HG03196 (cell line): ENCODE results near the gene TP53AIP1.
A peak's percentile ranks its signal among the peaks of the same experiment; 100 is the strongest.

ENCODE experiments used
- ATAC-seq: cut with Tn5 transposase; IDR thresholded peaks from one replicate; pipeline ENCODE4 v1.9.1; 2021; ENCODE audit not compliant: unreplicated experiment

TP53AIP1 gene

DNA sequence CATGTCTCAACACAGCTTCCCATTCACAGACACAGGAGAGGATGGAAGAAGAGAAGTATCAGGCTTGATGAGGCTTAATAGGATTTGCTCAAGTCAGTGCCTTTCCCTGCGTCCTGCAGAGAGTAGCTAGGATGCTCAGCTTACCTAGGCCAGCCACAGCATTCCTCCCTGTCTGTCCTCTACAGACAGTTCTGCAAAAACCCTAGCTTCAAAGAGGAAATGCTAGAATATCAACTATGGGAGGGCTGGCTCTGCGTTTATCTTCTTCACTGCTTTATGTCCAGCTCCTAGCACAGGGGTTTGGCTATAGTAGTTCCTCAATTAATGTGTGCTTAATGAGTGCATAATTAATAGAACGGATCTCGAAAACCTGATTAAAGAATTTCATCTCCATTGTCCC is 35.1 kb downstream of the TP53AIP1 start:
- ATAC-seq: no peak

DNA sequence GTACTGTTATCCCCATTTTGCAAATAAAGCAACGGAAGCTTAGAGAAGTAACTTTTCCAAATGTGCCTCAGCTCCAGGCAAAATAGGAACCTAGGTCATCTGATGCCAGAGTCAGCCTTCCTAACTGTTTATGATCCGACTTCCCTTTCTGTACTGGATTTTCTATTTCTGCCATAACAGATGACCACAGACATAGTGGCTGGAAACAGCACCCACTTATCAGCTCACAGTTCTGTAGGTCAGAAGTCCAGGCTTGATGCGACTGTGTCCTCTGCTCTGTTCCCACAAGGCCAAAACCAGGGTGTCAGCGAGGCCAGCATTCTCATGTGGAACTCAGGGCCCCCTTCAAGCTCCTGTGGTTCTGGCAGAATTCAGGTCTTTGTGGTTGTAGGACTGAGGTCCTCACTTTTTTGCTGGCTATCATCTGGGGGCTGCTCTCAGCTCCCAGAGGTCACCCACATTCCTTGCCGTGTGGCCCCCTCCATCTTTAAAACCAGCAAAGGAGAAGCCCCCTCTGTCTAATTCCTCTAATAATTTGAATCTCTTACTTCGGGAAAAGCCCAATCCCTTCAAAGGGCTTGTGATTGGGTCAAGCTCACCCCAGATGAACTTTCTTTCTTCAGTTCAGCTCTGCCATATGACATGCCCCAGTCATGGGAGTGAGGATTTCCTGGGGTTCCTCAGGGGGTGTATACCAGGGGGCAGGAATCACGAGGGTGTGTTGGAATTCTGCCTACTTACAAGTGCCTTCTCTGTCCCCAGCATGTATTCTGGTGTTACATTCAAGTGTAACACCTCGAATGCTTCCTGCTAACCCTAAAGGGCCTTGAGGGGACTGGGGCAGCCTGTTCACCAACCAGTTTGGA is 36.3 kb downstream of the TP53AIP1 start:
- no peak for ATAC-seq

DNA sequence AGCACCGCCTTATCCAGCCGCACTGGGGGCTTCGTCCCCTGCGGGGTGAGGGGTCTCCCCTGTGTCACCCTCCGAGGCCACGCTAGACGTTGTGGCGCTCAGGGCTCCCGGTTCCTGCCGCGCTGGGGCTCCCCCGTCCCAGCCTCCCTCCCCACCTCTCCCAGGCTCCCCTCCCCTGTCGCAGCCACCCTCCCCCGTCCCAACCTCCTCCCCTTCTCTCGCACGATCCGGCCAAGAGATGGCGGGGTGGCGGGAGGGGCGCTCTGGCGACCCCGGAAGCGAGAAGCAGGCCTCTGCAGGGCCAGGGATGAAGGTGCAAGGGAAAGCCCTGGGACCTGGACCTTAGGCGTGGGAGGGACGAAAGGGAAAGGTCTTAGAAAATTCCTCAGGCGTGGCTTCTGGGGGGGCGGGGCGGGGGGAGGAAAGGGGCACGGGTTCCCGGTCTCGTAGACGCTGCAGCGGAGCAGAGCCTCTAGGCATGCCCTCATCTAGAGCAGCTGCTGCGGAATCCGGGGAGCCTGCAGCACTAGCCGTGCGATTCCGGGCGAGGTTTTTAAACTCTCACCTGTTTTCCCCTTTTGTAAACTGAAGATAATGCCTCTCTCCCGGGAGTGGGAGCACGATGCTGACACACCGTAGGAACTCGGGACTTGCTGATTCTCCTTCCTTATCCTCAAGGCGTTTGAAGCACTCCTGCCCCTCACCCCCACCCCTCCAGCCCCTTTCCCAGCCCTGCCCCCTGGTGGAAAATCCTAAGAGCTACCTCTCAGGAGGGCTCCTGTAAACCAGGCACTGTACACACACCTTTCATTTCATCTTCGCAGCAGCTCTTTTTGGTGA is 37.1 kb downstream of the TP53AIP1 start:
- ATAC-seq: peak; percentile 41

DNA sequence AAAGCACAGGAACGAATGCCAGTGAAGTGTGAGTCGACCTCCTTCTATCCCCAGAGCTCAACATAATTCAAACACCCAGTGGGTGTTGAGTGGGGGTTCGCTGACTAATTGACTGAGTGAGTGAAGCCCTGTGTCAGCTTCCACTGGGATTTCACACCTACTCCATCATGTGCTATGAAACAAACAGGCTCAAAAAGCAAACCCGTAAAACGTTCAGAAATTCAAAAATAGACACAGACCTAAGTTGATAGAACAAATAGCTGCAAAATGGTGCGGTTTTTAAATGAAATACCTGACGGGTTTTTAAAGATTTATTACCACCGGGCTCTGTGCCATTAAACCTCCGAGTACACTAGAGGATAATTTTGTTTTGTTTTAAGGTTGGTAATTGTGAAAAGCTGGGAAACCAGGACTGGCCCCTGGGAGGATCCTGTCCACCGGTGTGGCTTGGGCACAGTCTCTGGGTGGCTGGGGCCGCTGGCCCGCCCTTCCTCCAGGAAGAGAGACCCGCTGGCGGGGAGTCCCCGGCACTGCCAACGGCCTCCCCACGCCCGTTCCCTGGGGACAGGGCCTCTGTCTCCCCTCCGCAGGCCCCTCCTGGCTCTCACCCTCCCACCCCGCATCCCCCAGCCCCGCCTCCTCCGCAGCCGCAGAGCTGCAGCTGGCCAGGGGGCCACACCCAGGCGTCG is 37.9 kb downstream of the TP53AIP1 start:
- ATAC-seq: peak; percentile 56

DNA sequence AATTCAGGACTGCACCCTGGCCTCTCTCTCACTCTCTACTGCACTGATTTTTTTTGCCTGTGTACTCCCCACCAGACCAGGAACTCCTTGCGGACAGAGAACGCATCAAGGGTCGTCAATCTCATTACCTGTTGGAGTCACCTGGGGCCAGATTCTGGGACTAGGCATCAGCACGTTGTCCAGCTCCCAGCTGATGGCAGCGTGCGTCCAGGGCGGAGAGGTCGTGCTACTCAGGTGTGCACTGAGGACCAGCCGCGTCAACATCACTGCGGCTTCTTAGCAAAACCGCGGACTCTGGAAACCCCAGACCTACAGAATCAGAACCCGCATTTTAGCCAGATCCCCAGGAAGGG is 38.4 kb downstream of the TP53AIP1 start:
- no peak for ATAC-seq

DNA sequence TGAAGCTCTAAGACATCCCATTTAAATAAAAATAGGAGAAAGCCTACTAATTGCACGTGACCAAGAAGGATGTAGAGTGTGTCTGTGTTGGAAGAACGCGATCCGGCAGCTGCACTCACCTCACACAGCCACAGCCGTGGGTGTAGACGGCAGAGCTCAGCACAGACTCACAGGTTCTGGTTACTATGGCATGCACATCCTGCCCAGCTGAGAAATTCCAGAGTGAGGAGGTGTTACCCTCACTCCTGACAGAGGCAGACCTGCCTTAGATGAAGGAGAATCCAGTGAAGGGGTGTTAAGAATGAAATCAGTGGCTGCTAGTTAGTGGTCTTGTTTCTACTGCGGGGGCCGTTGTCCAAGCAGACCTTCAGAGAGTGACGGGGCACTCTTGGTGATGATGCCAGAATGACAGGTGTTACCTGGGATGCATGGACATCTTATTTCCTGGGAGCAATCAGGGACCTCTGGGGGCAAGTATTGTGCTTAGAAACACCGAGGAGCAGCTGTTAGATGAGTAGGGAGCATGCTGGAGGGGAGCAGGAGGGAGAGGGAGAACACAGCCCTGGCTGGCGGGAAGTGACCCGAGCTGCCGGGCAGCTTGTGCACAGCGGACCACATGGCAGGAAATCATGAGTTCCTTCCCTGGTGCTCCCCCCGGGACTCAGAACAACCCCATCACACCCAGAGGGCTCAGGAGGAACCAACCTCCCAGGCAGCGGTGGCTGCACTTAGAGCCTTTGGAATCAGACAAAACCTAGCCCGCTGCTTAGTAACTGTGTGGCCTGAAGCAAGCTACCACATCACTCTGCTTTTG is 39.2 kb downstream of the TP53AIP1 start:
- no peak for ATAC-seq

DNA sequence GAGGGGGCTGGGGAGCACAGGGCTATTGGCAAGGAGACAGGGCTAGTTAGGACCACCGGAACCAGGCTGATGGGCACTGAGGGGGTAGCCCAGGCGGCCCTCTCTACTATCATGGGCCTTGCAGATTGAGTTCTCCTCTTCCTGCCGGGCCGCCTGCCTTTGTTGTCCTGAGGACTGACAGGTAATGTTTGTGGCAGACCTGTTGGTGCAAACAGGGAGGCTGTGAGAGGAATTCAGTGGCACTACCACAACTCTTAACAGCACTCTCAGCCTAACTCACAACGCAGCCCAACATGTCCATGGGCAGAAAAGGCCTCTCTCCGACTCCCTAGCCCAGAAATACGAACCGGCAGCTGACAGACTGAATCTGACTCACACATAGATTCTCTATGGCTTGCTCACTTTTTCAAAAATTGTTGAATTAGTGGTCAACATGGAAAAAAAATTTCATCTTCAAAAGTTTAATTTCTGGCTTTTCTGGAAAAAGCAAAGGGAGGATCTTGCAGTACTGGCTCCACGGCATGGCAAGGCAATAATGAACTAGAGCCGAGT is 40.1 kb downstream of the TP53AIP1 start:
- no peak for ATAC-seq

DNA sequence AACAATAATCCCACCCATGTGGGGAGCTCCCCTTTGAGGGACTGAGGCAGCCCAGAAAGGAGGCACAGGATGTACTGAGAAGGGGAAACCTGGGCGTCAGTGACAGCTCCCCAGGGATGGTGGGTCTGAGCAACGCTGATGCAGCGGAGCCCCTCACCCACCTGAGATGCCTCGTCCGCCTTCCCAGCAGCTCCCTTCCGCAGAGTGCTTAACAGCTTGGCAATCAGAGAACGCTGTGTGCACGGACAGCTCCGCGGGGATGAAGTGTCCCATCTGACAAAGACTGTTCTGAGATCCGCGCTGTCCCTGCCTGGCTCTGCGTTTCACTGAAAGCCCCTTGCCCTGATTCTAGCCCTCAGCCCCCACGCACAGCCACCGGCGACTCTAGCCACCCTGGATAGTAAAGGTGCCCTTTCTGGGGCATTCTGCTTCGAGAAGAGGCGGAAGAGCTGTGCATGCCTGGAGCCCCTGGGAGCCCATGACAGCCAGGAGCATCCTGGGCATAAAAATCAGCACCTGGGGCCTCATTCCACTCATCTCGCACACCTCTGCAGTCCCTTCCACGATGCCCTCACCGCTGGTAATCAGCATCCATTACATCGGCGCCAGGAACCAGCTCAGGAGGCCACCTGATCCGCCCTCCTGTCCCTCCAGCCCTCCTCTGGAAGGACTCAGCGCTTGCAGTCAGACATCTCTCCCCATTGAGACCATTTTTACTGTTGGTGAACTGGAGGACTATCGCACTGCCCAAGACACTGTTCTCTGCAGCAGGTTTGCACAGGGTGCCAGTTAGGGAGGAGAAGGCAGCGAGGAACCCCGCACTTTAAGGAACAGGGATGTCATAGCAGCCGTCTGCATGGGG is 40.8 kb downstream of the TP53AIP1 start:
- no peak for ATAC-seq

DNA sequence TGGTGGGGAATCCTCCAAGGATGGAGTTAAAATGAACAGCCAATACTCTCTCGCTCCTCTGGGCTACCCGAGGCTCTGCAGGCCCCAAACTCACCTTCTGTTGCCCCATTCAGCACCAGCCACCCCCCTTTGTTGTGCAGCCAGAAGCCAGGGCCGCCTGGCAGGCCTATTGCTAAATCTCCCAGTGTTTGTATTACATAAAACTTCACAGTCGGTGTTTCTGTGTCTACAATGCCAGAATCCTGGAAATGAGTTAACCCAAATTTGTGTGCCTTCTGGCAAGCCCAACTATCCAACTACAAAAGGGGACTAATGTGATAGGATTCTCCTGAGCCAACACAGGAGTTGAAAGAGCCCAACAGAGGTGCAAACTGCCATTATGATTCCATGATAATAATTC is 42.2 kb downstream of the TP53AIP1 start:
- no peak for ATAC-seq

DNA sequence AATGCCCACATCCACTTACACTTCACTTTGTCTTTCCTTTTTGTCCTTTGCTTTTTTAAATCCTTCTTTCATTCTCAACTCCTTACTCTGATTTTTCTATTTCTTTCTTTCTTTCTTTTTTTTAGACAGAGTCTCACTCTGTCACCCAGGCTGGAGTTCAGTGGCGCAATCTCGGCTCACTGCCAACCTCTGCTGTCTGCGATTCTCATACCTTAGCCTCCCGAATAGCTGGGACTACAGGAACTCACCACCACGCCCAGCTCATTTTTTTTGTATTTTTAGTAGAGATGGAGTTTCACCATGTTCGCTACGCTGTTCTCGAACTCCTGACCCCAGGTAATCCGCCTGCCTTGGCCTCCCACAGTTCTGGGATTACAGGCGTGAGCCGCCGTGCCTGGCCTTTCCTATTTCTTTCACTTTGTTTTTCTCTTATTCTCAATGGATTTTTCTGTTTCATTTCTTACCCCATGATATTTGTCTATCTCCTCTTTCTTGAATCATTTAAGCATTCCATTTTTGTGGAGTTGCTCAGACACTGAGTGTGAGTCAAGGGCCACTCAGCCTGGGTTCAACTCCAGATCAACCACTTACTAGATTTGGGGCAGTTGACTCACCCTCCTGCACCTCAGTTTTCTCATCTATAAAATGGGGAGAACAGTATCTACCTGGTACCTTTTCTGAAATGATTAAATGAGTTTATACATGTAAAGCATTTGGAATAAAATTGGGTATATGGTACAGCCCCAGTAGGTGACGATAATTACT is 43.9 kb downstream of the TP53AIP1 start:
- no peak for ATAC-seq

DNA sequence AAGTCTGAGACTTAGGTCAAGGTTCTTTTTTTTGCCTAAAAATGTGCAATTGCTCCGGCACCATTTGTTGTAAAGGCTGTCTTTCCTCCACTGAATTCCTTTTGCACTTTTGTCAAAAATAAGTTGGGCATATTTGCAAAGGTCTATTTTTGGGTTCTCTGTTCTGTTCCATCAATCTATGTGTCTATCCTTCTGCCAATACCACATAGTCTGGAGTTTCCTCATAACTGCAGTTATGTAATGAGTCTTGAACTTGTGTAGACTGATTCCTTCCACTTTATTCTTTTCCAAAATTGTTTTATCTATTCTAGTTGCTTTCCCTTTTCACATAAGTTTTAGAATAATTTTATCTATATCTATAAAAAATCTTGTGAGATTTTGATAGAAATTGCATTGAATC is 44.8 kb downstream of the TP53AIP1 start:
- no peak for ATAC-seq

DNA sequence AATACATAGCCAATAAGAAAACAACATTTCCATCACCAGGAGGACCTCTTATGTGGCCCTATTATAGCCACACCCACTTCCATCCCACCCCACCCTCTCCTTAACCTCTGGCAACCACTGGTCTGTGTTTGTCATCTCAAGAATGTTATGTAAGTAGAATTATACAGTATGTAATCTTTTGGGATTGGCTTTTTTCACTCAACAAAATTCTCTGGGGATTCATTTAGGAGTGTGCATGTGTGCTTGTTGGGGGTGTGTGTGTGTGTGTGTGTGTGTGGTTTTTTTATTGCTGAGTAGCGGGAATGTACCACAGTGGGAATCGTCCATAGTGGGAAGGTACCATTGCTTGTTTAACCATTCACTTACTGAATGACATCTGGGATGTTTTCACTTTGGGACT is 46.3 kb downstream of the TP53AIP1 start:
- ATAC-seq: no peak

DNA sequence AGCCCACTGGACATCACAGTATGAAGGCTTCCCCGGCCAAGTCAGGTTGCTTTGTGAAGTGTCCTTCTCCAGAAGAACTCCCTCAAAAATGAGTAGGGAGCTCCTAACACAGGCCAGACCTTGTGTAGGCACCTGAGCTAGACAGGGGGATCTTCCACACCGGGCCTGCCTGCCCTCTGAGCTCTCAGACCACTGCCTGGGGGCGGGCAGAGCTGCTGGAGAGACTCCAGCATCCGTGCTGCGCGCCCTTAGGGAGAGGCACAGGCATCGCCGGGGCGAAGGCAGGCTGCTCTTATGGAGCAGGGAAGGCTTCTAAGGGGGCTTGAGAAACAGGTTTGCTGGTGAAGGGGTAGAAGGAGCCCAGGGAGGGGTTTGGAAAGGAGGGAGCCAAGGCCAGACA is 47.1 kb downstream of the TP53AIP1 start:
- ATAC-seq: no peak

DNA sequence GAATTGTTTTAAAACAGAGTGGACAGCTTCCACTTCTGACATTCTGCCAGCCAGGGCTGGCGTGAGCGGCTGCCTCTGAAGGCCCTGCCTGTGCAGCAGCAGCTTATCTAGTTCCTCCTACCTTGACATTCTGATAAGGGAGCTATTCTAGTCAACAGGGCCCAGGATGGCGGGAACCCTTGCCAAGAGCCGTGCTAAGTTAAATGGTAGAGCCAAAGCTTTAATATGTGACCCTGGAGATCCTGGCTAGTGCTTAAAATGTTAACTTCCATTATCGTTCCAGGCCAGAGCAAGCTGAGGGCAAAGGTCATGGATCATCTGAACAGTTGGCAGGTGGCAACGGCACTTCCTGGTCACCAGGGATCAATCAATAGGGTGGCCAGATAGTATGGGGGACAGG is 48.0 kb downstream of the TP53AIP1 start:
- no peak for ATAC-seq

DNA sequence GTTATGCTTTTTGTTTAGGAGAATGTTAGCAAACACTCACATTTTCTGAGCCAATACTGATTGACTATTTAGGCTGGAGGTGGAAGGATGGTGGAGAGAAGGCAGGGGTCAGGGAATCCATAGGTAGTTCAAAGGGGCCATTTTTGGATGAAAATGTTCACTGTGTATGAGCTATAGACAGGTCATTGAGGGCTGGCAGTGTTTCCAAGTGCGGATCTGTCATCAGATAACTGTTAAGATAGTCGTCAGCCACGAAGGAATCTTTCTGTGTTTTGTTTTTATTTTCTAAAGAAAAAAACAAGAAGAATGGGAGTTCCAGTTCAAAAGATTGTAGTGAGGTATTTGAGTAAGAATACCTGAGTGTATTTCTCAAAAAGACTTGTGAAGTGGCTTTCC is 48.4 kb downstream of the TP53AIP1 start:
- no peak for ATAC-seq

DNA sequence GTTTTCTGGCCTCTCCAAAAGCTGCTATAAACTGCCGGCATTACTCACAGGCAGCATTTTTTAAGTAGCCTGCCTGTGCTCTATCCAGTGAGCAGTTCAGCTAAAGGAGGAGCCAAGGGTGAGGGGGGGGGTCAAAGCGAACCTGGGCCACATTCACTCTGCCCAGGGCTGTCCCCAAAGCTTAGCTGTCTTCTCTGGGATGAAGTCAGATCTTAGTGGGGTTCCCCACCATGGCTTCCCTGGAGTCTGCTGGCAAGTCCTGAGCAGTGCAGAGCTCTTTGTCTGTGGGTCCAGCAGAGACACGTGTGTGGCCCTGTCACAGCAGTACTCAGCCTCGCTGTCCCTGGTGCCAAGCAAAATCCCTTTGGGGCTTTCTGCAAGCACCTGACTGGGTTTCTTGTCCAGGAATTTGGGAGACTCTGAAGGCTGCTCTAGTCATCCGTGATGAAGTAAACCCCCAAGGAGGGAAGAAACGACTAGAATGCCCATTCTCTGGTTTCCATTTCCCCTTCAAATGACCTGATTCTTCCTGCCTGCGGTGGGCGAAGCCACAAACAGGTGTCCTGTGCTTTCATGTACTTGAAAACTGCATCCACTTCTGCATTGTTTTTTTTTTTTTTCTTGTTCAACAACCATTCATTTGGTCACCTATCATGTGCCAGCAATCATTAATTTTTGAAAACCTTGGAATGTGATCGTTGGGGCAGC is 48.9 kb downstream of the TP53AIP1 start:
- peak; percentile 63 for ATAC-seq

DNA sequence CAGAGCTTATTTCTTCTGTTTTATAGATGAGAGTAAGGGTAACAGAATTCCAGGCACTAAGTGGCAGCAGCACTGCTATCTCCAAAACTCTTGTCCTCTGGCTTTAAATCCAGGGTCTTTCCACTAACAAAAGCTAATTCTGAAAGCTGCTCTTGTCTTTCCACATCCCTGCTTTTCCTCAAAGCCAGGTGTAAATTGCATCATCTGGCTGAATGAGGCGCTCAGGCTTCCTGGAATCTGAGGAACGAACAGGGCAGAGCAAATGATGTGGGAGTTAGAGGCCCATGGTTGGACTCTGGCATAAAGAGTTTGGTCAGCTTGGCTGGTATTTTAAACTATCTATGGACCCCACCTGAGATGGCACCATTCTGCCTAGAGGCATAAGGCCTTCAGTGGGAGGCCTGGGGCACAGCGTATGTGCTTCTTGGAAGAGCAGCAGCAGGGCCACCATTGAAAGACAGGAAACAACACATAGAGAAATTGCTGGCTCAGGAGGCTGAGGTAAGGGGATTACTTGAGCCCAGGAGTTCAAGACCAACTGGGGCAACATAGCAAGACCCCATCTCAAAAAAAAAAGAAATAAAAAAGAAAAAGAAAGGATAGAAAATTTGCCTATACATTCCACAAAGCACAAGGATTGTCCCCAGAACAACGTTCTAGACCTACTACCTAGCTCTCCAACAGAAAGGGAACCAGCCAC is 49.7 kb downstream of the TP53AIP1 start:
- no peak for ATAC-seq
